ENCODE results near the gene FNIP2. TPM values are rescaled to one million over a fixed set of nuclear protein-coding genes. Genes with fewer than 3 reads are reported as not detected.
A peak's percentile ranks its signal among the peaks of the same experiment; 100 is the strongest.

Gene FNIP2
- total RNA-seq, 1 donor from 2014 or later: 33.7 TPM

DNA sequence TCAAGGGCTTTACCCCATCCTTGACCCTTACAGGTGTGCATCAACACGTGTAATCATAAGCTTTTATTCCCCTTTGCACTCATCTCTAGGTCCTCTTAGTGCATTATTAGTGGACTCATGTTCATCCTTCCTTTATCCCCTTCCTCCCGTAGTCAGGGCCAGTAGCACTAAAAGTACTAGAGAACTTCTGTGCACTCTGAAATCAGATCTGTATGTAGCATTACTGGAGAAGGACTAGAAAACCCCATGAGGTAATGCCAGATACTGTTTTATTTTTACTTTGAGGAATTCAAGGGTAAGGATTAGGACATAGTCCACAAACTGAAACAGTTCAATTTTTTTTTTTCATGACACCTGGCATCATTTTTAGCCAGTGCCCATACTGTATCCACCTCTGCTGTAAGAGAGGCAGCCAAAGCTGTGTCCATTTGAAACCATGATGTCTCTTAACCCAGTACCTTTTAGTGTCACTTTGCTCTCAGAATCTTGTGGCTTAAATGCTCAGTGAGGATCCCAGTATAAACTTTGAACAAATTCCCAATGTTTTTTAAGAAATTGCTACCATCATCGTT, 134.7 kb downstream of the FNIP2 start:
- peaks cover 16% of the 10 kb centered on the region for H3K4me1 Mint-ChIP-seq (ENCODE audit: low read depth)
- H3K36me3 Mint-ChIP-seq (ENCODE audit: low read depth): peaks cover 23% of the 10 kb centered on the region
- no peak overlapping the region for H3K4me3 Mint-ChIP-seq (ENCODE audit: unreplicated experiment)
- H3K9me3 Mint-ChIP-seq (ENCODE audit: low read depth): peaks cover 10% of the 10 kb centered on the region
- DNase-seq (ENCODE audit: low spot score): no peak
- no peak for TF ChIP-seq CTCF (IDR thresholded peaks at IDR 0.05)
- H3K27ac Mint-ChIP-seq (ENCODE audit: unreplicated experiment): no peak overlapping the region
- H3K27me3 Mint-ChIP-seq (ENCODE audit: low read depth): no peaks in the 10 kb centered on the region

DNA sequence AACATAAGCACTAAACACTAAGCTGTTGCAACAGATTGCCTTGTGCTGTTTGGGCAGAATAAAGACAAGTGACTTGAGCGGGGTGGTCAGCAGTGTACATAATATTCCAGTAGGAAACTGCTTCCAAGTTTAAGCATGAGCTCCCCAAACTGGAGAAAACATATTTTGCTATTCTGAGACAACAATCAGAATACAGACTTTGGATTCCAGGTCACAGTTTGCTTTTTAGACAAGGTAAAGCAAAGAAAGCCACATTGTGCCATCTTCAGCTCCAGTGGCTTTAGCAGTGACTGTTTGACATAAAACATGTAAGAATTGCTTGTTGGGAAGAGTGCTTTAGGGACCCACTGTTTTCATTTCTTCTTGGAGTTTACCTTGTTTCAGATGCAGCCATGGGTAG, 136.0 kb downstream of the FNIP2 start:
- Mint-ChIP-seq H3K36me3 (ENCODE audit: low read depth) (peaks cover 19% of the 10 kb centered on the region), H3K4me1 (ENCODE audit: low read depth) (peaks cover 16% of the 10 kb centered on the region), H3K27me3 (ENCODE audit: low read depth) (no peaks in the 10 kb centered on the region), H3K27ac (ENCODE audit: unreplicated experiment) (no peak overlapping the region), H3K9me3 (ENCODE audit: low read depth) (peaks cover 8% of the 10 kb centered on the region), H3K4me3 (ENCODE audit: unreplicated experiment) (no peak overlapping the region)
- TF ChIP-seq CTCF (IDR thresholded peaks at IDR 0.05): no peak
- no peak for DNase-seq (ENCODE audit: low spot score)

GRCh38 chr4:158906073-158906472, 137.2 kb downstream of the FNIP2 start:
- Mint-ChIP-seq H3K27me3 (ENCODE audit: low read depth) (no peaks in the 10 kb centered on the region), H3K4me1 (ENCODE audit: low read depth) (peaks cover 16% of the 10 kb centered on the region)

DNA sequence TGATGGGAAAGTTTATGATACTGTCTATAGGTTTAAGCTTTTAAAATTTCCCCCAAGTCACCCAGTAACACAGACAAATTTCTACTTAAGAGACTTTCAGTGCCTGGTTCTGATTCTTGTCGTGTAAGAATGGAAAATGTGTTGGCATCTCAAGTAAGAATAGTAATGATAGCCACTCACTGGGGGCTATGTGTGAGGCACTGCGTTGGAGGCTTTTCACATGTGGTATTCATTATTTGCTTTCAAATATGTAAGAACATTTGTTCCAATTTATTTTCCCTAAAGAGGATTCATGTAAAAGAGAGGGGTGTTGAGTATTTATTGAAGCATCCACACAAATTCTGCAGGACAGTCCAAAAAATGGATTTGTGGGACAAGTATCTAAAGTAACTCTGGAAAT, 143.6 kb downstream of the FNIP2 start:
- TF ChIP-seq CTCF (IDR thresholded peaks at IDR 0.05): no peak
- Mint-ChIP-seq H3K27ac (ENCODE audit: unreplicated experiment) (no peak overlapping the region), H3K4me3 (ENCODE audit: unreplicated experiment) (no peak overlapping the region), H3K4me1 (ENCODE audit: low read depth) (peaks cover 30% of the 10 kb centered on the region), H3K27me3 (ENCODE audit: low read depth) (no peaks in the 10 kb centered on the region), H3K36me3 (ENCODE audit: low read depth) (peaks cover 2% of the 10 kb centered on the region), H3K9me3 (ENCODE audit: low read depth) (no peaks in the 10 kb centered on the region)
- DNase-seq (ENCODE audit: low spot score): no peak

More at GRCh38 chr4:158906073-158906472, 137.2 kb downstream of the FNIP2 start:
- H3K36me3 Mint-ChIP-seq (ENCODE audit: low read depth): peaks cover 15% of the 10 kb centered on the region
- no peak for TF ChIP-seq CTCF (IDR thresholded peaks at IDR 0.05)
- no peak overlapping the region for H3K4me3 Mint-ChIP-seq (ENCODE audit: unreplicated experiment)
- peaks cover 5% of the 10 kb centered on the region for H3K9me3 Mint-ChIP-seq (ENCODE audit: low read depth)
- no peak overlapping the region for H3K27ac Mint-ChIP-seq (ENCODE audit: unreplicated experiment)
- DNase-seq (ENCODE audit: low spot score): no peak

DNA sequence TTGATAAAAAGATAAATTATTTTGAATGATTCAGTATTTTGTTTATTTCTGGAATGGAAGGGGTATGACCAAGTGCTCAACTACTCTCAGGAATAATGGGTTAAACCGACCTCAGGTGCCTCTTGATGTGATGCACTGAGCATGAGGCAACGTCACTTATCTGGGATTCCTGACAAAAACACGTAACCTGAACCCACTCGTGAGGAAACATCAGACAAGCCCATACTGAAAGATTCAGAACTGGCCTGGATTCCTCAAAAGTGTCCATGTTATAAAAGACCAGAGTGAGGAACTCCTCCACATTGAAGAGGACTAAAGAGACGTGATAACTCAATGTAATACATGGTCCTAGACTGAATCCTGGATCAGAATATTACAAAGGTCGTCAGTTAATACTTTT, 144.0 kb downstream of the FNIP2 start:
- Mint-ChIP-seq H3K27ac (ENCODE audit: unreplicated experiment) (peak overlapping the region; percentile 24), H3K4me1 (ENCODE audit: low read depth) (peaks cover 30% of the 10 kb centered on the region), H3K9me3 (ENCODE audit: low read depth) (no peaks in the 10 kb centered on the region), H3K36me3 (ENCODE audit: low read depth) (peaks cover 2% of the 10 kb centered on the region), H3K4me3 (ENCODE audit: unreplicated experiment) (no peak overlapping the region), H3K27me3 (ENCODE audit: low read depth) (no peaks in the 10 kb centered on the region)
- TF ChIP-seq CTCF (IDR thresholded peaks at IDR 0.05): no peak
- DNase-seq (ENCODE audit: low spot score): no peak
